SK-N-MC (cell line): ENCODE data around the gene KIAA2012.
A peak's percentile ranks its signal among the peaks of the same experiment; 100 is the strongest.
"Not testable (repeated sequence)": the region's sequence is repeated elsewhere in the genome, so short reads cannot be mapped to it uniquely, and the experiment has no call there.

Experiments used
- DNase-seq: peaks from one replicate; pipeline ENCODE4 v3.0.0-alpha.2; 2011; ENCODE audit warnings: low read depth, low spot score
- H3K27ac ChIP-seq: fragments of 200-600 bp; sonication (generic); 2 replicates; pipeline ENCODE4 v1.5.1; 2016; ENCODE audit warnings: mixed run types
- H3K36me3 ChIP-seq: fragments of 200-600 bp; sonication (generic); 2 replicates; pipeline ENCODE4 v1.6.1; 2017; ENCODE audit warnings: antibody characterized with exemption, low read length, mixed read lengths; ENCODE audit not compliant: insufficient read depth
- H3K4me3 ChIP-seq: fragments of 200-600 bp; sonication (generic); 2 replicates; pipeline ENCODE4 v1.5.1; 2016
- H3K9ac ChIP-seq: fragments of 200-600 bp; sonication (generic); 2 replicates; pipeline ENCODE4 v1.8.0; 2017; ENCODE audit warnings: mixed run types, mixed read lengths; ENCODE audit not compliant: insufficient read length
- H3K9me3 ChIP-seq: fragments of 200-600 bp; sonication (generic); 2 replicates; pipeline ENCODE4 v1.6.1; 2017; ENCODE audit warnings: low read depth, mild to moderate bottlenecking, antibody characterized with exemption, low read length, moderate library complexity, mixed read lengths
- EZH2 ChIP-seq: fragments of 200-600 bp; sonication (generic); IDR thresholded peaks from one replicate; pipeline ENCODE4 v1.6.1; 2017; ENCODE audit warnings: antibody characterized with exemption
- FOXP2 ChIP-seq: optimal IDR thresholded peaks from 2 replicates; pipeline ENCODE3; 2011; ENCODE audit warnings: mild to moderate bottlenecking, moderate library complexity; ENCODE audit not compliant: insufficient read depth; ENCODE audit errors: extremely low read length, control extremely low read depth
- POLR2AphosphoS5 ChIP-seq: IDR thresholded peaks from 2 replicates; pipeline ENCODE4 v1.6.1; 2012; ENCODE audit warnings: mild to moderate bottlenecking, low read depth, low read length, borderline replicate concordance

KIAA2012 gene

GRCh38 chr2:202208526-202208925 is 135.5 kb downstream of the KIAA2012 start:
- Histone ChIP-seq H3K36me3 (peaks cover 63% of the 10 kb centered on the region), H3K4me3 (no peak overlapping the region)
- DNase-seq, result no peak

GRCh38 chr2:202215179-202215578 is 142.1 kb downstream of the KIAA2012 start:
- H3K9ac ChIP-seq, result no peak overlapping the region
- H3K9me3 ChIP-seq, result no peaks in the 10 kb centered on the region
- no peak overlapping the region for H3K27ac ChIP-seq
- TF ChIP-seq POLR2AphosphoS5, result no peak
- no peak for TF ChIP-seq EZH2
- no peak for TF ChIP-seq FOXP2
- H3K4me3 ChIP-seq, result no peak overlapping the region
- peaks cover 71% of the 10 kb centered on the region for H3K36me3 ChIP-seq
- DNase-seq, result no peak

More at GRCh38 chr2:202208526-202208925, 135.5 kb downstream of the KIAA2012 start:
- no peak for TF ChIP-seq FOXP2
- no peak for TF ChIP-seq EZH2
- TF ChIP-seq POLR2AphosphoS5, result no peak
- Histone ChIP-seq H3K27ac (0 out of 2 replicates have a peak overlapping the region, but pooled peaks have one; percentile 21), H3K9me3 (no peaks in the 10 kb centered on the region), H3K9ac (no peak overlapping the region)

- H3K36me3 ChIP-seq, result peaks cover 58% of the 10 kb centered on the region
- no peak overlapping the region for H3K9ac ChIP-seq
- H3K4me3 ChIP-seq, result no peak overlapping the region
- DNase-seq, result no peak
- no peak for TF ChIP-seq FOXP2
- no peak for TF ChIP-seq POLR2AphosphoS5
- no peaks in the 10 kb centered on the region for H3K9me3 ChIP-seq
- H3K27ac ChIP-seq, result peak overlapping the region; percentile 52; the same call in 1 of the 2 replicates
Measured at GRCh38 chr2:202221873-202222272, 148.8 kb downstream of the KIAA2012 start.

- TF ChIP-seq POLR2AphosphoS5, result no peak
- TF ChIP-seq FOXP2, result no peak
- TF ChIP-seq EZH2, result no peak
- no peaks in the 10 kb centered on the region for H3K9me3 ChIP-seq
- H3K9ac ChIP-seq, result peak overlapping the region; percentile 96
- peak overlapping the region; percentile 66; the same call in 1 of the 2 replicates for H3K27ac ChIP-seq
- DNase-seq, result no peak
- peak overlapping the region; percentile 93 for H3K4me3 ChIP-seq
- H3K36me3 ChIP-seq, result peaks cover 10% of the 10 kb centered on the region
Measured at GRCh38 chr2:202237787-202238233, 164.8 kb downstream of the KIAA2012 start.

GRCh38 chr2:202238234-202239197 is 165.5 kb downstream of the KIAA2012 start, which contains the start of gene SUMO1:
SUMO1 (minus strand) TSS chr2:202238597; CDS start chr2:202238451, 146 bp downstream.
- H3K4me3 ChIP-seq, result peak within 1 kb of the TSS; percentile 93
- no peaks in the 10 kb centered on the region for H3K9me3 ChIP-seq
- DNase-seq, result peak; percentile 68
- TF ChIP-seq POLR2AphosphoS5 (peak; percentile 93), EZH2 (no peak)
- H3K9ac ChIP-seq, result peak within 1 kb of the TSS; percentile 96
- peaks cover 3% of the 10 kb centered on the region for H3K36me3 ChIP-seq
- H3K27ac ChIP-seq, result peak within 1 kb of the TSS; percentile 66

DNA sequence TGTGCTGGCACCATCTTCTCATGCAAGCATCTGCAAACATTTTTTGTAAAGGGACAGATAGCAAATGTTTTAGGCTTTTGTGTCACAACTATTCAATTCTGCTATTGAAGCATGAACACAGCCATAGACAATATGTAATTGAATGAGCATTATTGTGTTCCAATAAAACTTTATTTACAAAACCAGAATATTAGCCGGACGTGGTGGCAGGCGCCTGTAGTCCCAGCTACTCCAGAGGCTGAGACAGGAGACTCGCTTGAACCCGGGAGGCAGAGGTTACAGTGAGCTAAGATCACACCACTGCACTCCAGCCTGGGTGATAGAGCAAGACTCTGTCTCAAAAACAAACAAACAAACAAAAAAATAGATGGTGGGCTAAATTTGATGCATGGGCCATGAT is 174.7 kb downstream of the KIAA2012 start:
- H3K9me3 ChIP-seq, H3K27ac ChIP-seq, DNase-seq, H3K4me3 ChIP-seq, H3K36me3 ChIP-seq, H3K9ac ChIP-seq: not testable (repeated sequence)

GRCh38 chr2:202249521-202250253 is 176.6 kb downstream of the KIAA2012 start:
- no peak overlapping the region for H3K9ac ChIP-seq

DNA sequence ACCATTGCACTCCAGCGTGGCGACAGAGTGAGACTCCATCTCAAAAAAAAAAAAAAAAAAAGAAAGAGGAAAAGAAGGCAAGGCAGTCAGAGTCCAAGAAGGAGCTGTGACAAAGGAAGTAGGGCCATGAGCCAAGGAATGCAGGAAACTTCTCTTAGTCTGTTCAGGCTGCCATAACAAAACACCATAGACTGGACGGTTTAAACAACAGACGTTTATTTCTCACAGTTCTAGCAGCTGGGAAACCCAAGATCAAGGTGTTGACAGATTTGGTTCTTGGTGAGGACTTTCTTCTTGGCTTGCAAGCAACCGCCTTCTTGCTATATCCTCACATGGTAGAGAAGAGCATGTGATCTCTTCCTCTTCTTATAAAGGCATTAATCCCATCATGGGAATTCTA is 178.4 kb downstream of the KIAA2012 start:
- no peak for DNase-seq
- Histone ChIP-seq H3K4me3 (no peak overlapping the region), H3K36me3 (no peaks in the 10 kb centered on the region), H3K9me3 (no peaks in the 10 kb centered on the region), H3K27ac (no peak overlapping the region), H3K9ac (no peak overlapping the region)
- TF ChIP-seq POLR2AphosphoS5 (no peak), EZH2 (no peak), FOXP2 (no peak)

More at GRCh38 chr2:202249521-202250253, 176.6 kb downstream of the KIAA2012 start:
- Histone ChIP-seq H3K4me3 (no peak overlapping the region), H3K9me3 (no peaks in the 10 kb centered on the region), H3K36me3 (no peaks in the 10 kb centered on the region), H3K27ac (no peak overlapping the region)
- no peak for DNase-seq
- TF ChIP-seq FOXP2 (no peak), EZH2 (no peak), POLR2AphosphoS5 (no peak)
